Head of caudate nucleus (tissue), 42 donors: ENCODE results near the gene RMC1.
"Not testable (repeated sequence)": the region's sequence is repeated elsewhere in the genome, so short reads cannot be mapped to it uniquely, and the experiment has no call there.

Source experiments
- DNase-seq, 42 donors: peaks; one replicate each; pipeline versions ENCODE4 v3.0.0 to v3.0.0-alpha.2; 2020 to 2021; ENCODE audit warnings: mixed read lengths in 7 of 42
- intact Hi-C: fragments of 100-400 bp; cut with DNase I; formaldehyde crosslinking; loops from one replicate; pipeline ENCODE4 v1.15.0; 2022

The RMC1 gene

DNA sequence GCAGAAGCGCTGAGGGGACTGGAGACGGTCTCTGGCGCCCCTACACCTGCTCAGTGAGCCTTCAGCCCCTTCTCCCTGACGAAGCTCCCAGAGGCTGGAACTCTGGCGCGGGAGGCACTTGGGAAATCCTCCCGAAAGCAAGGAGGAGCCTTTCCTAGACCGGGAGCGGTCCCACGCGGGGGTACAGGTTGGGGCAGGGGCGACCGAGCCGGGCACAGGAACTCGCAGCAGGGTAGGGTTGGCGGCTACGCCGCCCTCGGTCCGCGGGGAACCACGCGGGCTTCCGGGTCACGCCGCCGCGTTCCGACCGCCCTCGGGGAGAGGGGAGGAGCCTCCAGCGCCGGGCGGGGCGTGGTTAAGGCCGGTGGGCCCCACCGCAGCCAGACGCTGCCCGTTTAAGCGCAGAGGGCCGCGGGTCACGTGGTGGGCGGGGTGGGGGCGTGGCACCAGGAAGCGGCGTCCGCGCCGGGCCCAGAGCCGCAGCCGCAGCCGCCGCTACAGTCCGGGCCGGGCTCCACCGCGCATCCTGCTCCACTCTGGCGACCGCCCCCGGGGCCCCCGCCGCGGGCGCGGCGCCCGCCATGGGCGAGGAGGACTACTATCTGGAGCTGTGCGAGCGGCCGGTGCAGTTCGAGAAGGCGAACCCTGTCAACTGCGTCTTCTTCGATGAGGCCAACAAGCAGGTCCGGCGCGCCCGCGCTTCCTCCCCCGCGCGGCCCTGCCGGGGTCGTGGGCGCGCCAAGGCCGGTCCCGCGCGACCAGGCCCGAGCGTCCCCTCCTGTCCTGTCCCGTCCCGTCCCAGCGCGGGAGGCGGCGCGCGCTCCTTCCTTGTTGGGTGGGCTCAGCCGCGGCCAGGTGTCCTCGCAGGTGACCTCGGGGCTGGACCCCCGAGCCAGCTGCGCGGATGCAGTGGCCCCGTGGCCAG lies at the start of gene RMC1:
RMC1 (plus strand) TSS at position 474 of the 925 bp plus-strand sequence; CDS start at position 582, 108 bp downstream.
- intact Hi-C loops = loop anchor here (2.0 to 10.0 kb wide), 3 partner anchors 50 to 312 kb away; partner anchors contain the start of genes NPC1 and RIOK3
- DNase-seq = peak; percentile 88 to 100 (median 98)

DNA sequence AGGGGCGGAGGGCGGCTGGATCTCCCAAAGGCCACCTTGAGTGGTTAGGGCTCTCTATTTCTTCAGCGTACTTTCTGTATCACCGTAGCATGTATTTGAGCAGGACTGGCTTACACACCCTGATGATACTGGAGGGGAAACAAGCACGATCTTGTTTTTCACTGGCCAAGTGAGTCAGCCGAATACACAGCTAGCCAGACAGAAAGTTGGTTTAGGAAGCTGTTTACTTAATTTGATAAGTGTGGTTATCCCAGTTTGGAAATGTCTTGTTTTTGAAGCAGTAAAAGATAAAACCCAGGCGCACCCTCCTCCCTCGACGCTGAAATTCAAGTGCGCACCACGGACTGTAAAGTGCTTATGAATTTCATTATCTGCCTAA lies 49.6 kb upstream of the RMC1 start:
- intact Hi-C loops = loop anchor here (2.0 kb wide), 2 partner anchors 49 to 133 kb away; partner anchors contain the start of genes NPC1 and RMC1
- DNase-seq = peak in 2 of 42 donors; percentile 4 to 16

DNA sequence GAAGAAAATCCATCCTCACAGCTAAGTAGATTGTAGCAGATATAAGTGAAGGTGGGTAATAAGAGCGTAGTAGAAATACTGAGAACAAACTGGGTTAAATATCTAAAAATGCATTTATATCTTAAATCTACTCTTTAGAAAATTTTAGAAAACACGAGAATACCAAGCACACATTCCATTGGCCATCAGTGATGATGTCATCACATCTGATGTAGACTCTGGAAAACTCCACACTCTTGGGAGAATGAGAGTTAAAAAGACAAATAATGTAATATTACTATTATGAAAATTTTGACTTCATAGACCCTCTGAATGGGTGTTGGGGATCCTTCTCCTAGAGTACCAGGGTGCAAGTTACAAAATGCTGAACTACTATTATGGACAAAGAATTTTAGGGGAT lies 46.5 kb upstream of the RMC1 start:
- intact Hi-C loops = no loop called here
- no peak for DNase-seq

DNA sequence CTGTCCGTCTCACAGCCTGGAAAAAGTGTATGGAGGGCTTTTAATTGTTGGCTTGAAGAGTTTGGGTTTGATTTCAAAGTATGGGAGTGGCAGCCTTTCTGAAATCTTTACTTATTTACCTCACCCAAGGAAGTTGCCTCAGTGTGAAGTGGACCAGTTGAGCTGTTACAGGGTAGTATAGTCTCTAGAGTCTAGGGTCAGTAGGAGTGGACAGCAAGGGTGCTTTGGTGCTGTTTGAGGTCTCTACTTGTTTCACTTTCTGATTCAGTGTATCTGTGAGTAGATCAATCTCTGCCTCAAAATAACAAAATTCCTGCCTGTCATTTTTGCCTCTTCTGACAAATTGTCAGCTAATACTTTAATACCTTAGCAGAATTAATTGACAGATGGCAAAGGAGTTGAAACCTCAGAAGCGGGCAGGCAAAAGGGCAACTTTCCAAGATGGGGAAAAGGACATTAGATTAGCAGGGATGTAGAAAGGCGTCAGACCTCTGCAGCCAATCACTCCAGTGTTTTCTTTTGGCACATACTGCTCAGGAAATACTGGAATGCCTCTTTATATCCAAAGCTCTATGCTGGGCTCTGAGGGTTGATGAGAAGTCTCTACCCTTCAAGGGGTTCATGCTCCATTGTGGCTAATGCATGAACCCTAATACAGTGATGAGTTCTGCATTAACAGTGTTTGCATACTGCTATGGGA lies 44.3 kb upstream of the RMC1 start:
- DNase-seq = no peak

DNA sequence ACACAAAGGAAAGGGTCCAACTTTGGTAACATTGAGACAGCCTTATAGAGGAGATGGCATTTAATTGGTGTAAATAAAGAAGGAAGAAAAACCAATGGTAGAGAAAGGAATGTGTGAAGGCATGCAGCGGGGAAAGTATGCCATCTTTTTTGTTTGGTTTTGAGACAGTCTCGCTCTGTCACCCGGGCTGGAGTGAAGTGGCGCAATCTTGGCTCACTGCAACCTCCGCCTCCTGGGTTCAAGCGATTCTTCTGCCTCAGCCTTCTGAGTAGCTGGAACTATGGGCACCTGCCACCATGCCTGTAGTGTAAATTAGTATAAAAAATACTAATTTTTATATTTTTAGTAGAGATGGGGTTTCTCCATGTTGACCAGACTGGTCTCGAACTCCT lies 43.8 kb upstream of the RMC1 start:
- intact Hi-C loops = no loop called here
- DNase-seq = no peak

More for the DNA sequence above, 44.3 kb upstream of the RMC1 start:
- intact Hi-C loops = no loop called here

DNA sequence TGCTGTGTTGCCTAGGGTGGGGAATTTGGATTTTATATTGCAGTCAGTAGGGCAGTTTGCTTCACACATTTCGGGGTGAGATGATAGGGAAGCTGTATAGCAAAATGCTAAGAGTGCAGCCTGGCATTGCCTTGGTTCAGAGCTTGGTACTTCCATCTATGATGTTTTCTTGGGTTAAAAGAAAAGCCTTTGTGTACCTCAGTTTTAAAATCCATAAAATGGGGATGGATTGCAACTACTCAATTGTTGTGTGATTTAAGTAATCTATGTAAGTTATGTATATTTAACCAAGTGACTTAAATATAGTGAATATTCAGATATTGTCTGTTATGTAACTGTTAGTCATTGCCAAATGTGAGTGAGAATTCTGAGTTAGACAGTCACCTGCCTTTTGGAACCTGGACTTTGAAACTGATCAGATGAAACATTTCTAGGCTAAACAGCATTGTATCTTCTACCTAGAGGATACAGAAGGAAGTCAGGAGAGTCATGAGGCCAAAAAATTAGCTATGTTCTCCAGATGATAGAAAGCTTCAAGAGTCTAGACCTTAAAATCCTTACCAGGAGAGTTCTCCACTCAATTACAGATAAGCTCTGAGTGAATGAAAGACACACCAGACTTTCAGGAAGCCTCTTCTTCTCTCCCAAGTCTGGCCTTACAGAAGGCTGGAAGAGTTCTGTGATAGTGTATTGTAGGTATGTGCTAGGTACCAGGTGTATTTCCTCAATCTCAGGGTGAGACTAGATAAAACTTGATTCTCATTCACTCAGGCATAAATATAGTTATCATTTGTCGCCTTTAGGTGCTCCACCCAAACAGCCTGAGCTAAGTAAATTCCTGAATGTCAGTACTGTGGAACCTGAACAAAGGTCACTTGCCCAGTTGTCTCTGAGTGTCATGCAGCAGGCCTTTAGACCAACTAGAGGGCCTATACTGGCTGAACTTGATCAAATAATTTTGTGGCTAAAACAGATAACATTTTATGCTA lies 42.7 kb upstream of the RMC1 start:
- no peak for DNase-seq
- intact Hi-C loops = no loop called here

DNA sequence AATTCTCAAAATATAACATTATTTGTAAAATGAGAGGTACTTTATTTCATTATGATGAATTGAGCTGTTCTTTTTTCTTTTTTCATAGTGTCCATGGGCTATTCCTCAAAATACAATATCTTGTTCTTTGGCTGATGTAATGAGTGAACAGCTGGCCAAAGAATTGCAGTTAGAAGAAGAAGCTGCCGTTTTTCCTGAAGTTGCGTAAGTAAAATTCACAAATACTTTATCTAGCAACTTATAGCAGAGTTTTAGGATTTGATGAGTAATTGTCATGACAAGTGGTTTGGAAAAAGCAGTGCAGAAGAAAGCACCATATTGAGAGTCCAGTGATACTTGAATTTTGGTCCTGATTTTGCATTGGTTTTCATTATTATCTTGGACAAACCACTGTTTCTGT lies 40.4 kb upstream of the RMC1 start:
- DNase-seq = no peak
- intact Hi-C loops = no loop called here

DNA sequence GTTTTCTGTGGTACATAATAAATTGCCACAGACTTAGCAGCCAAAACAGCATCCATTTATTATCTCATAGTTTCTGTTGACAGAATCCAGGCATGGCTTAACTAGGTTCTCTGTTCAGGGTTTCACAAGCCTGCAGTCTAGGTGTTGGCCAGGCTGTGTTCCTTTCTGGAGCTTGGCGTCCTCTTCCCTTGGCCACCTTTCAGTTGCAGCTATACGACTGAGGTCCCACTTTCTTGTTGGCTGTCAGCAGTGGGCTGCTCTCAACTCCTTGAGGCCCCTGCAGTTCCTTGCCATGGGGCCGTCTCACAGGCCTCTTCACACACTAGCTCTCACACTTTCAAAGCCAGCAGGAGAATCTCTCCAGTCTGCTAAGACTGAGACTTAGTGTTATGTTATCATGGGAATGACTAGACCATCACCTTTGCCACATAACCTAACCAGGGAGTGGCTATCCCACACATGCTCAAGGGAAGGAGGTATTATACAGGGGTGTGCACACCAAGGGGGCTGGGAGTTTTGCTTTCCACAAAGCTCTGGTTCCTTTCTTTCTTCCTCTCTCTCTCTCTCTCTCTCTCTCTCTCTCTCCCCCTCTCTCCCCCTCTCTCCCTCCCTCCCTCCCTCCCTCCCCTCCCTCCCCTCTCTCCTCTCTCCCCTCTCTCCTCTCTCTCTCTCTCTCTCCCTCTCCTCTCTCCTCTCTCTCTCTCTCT lies 34.4 kb upstream of the RMC1 start:
- intact Hi-C loops = no loop called here
- no peak for DNase-seq

DNA sequence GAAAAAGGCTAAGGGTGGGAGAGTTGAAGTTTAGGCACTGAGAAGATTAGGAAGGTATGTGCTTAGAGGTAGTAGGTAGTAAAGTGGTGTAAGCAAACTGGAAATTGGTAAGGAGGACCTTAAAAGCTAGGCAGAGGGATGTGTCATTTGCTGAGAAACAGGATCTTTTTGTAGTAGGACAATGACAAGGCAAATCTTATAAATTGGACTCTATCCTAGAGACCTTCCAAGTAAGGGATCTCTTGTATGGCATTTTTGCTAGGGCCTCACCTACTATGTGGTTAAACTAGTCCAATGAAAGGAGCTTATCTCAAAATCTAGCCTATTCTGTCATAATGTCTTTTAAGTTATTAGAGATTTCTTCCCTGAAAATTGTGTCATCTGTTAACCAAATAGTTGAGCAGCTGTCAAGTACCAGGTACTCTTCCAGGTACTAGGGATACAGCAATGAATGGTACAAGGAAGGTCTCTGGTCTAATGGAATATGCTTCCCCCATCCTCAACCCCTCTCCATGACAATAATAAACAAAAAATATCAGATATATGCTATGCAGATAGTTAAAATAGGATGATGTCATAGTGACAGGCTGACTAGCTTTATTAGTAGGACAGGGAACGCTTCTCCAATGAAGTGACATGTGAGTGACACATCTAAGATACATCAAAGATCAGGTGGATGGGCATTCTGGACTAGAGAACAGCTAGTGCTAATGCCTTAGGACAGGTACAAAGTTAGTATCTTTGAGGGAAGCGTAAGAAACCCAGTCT lies 32.5 kb upstream of the RMC1 start:
- intact Hi-C loops = no loop called here
- DNase-seq = no peak

DNA sequence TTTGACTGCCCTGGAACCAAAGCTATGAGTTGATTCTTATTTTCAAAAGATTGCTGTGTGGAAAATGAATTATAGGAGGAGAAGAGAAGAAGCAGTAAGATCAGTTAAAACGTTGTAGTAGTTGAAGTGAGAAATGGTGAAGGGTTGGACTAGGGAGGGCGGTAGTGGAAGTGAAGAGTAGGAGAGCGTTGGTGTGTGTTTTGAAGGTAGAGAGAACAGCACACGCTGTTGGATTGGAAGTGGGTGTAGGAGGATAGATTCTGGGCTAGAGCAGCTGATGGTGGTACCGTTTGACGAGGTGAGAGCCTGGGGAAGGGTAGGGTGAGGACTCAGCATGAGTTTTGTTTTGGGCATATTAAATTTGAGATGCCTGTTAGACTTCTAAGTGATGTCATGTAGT lies 31.8 kb upstream of the RMC1 start:
- peak in 12 of 42 donors; percentile 11 to 60 (median 29) for DNase-seq
- intact Hi-C loops = no loop called here

DNA sequence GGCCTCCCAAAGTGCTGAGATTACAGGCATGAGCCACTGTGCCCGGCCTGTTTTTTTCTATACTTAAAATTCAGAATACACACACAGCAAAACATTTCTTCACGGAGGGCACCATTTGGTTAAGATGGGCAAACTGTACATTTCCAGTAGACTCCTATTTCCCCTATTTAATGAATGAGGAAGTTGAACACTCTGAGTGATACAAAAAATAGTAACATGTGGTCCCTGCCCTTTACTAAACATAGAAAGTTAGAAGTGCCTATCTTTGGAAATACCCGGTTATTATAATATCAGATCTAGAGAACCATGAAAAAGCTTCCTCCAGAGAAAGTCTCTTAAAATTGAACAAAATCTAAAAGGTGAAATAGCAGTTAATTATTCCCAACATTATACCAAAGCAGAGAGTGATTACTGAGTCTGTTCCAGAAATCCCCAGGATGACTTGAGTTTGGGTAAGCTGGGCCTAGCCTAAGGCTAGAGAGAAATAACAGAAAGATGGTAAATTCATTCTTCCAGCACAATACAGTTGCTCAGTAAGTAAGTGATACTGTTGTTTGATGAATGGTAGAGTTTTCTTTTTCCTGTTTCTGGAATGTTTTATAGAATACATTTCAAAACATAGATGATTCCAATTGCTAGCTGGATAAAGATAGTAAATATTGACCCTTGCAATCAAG lies 23.3 kb upstream of the RMC1 start:
- DNase-seq = no peak
- intact Hi-C loops = no loop called here

DNA sequence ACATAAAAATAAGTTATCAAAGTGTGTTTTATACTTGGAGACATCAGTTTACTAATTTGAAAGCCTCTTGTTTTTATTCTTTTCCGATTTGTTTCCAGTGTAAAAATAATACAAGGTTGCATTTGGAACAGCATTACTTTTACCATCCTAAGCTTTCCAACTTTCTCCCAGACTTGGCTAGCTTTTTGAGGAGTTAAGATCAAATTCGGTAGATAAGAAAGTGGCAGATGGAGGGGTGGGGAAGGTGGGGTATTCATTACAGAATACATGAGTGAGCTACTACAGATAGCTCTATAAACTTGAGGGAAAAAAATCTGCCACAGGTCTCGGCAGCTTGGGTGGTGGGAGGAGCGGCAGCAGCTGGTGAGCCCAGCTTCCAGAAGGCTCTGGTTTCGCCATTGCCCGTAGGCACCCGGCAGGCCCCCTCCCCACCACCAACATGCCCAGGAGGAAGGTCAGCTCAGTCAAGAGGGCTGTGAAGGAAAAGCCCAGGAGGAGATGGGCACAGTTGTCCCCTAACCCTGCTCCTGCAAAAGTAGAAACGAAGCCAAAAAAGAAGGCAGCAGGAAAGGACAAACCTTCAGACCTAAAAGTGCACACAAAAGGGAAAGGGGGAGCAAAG lies 18.6 kb upstream of the RMC1 start:
- intact Hi-C loops = no loop called here
- DNase-seq = no peak

DNA sequence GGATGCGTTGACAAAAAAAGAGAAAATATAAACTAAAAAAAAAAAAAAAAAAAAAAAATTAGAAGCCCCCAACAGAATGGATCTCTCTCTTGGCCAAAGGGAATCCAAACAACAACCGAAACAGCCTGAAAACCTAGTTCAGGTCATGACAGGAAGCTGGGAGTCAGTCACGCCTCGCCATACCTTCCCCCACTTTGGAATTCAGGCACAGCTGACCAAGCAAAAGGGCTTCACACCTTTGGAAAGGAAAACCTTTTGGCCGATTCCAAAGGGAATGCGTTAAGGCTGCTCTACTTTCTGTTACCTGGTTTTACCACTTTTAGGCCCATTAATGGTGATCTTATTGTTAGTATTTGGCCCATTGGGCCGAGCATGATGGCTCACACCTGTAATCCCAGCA lies 17.9 kb upstream of the RMC1 start:
- no peak for DNase-seq
- intact Hi-C loops = no loop called here

DNA sequence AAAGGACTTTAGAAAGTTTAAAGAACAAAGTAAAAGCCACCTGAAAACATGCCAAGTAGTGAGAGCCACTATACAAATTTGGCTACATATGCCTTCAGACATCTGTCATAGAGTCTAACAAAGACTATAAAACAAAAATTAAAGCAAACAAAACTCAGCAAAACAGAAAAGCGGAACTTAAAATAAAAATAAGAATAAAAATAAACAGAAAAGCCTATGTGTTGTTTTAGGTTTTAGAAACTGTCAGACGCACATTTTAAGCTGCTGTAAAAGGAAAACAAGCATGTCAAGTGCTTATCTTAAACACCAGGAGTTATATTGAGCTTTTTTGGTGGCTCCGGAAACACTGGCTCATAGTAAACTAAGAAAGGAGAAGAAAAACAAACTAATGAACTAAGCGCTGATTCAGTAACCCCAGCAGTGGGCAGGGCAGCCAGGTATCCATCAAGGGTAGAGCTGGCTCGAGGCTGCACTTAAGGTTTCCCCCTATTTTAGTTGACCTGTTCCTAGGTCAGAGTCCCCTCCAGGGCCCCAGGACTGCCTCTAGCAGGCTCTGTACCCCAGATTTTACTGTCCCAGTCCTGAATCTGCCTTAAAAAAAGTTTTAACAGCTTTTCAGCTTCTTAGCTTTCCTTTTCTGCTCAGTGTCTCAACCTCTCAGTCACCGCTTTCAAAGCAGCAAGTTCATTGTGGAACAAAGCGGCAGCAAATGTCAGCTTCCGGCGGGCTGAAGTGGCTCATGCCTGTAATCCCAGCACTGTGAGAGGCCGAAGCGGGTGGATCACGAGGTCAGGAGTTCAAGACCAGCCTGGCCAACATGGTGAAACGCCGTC lies 15.4 kb upstream of the RMC1 start:
- intact Hi-C loops = no loop called here
- DNase-seq = no peak

DNA sequence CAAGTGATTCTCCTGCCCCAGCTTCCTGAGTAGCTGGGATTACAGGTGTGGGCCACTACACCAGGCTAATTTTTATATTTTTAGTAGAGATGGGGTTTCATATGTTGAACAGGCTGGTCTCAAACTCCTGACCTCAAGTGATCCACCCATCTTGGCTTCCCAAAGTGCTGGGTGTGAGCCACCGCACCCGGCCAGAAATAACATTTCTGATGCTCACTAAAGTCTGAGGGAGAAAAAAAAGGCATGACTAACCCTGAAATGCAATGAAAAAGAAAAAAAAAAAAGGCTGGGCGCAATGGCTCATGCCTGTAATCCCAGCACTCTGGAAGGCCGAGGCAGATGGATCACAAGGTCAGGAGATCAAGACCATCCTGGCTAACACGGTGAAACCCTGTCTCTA lies 13.7 kb upstream of the RMC1 start:
- DNase-seq, intact Hi-C loops: not testable (repeated sequence)

DNA sequence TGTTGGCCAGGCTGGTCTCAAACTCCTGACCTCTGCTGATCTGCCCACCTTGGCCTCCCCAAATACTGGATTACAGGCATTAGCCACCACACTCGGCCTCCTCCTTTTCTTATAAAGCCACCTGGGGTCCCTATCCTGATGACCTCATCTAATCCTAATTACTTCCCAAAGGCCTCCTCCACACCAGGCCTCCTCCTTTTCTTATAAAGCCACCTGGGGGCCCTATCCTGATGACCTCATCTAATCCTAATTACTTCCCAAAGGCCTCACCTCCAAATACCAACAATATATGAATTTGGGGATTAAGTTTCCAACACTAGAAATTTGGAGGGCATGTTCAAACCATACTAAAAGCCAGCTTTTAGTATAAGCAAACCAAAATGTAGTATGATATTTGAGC lies 9.7 kb upstream of the RMC1 start:
- intact Hi-C loops = no loop called here
- no peak for DNase-seq
